Ovary (tissue), 3 donors: ENCODE measurements around the gene CFAP20DC.

Experiments used
- CTCF ChIP-seq, 3 donors: fragments of 450-650 bp in 2 of 3; fragments of 200-600 bp in 1 of 3; IDR thresholded peaks; one replicate each; pipeline versions ENCODE4 v1.5.1 to v1.8.0; 2016 to 2022; ENCODE audit warnings: antibody characterized with exemption in 3 of 3, mild to moderate bottlenecking in 1 of 3
- EP300 ChIP-seq: sonication (generic); formaldehyde crosslinking; IDR thresholded peaks from one replicate; pipeline ENCODE4 v1.6.1; 2017; ENCODE audit warnings: antibody characterized with exemption
- POLR2A ChIP-seq: fragments of 450-650 bp; IDR thresholded peaks from one replicate; pipeline ENCODE4 v1.6.1; 2017; ENCODE audit warnings: antibody characterized with exemption, mild to moderate bottlenecking, moderate library complexity
- donor health status: DM: no; HTN: no; CAD: no.

GRCh38 chr3:58829321-58830000 is 220.4 kb downstream of the CFAP20DC start:
- TF ChIP-seq CTCF (IDR thresholded peaks at IDR 0.05) (no peak), POLR2A (no peak), EP300 (no peak)
